IMR-90 (cell line): Measurements from ENCODE around the gene ANKRD33B. TPM values are rescaled to one million over a fixed set of nuclear protein-coding genes. Genes with fewer than 3 reads are reported as not detected.

Source experiments
- ATAC-seq: fragments of 200-7000 bp; cut with Tn5 transposase; 2 replicates; pipeline ENCODE4 v1.9.1; 2020; ENCODE audit warnings: low read depth, mild to moderate bottlenecking, moderate library complexity
- BruUV-seq: library from RNA; stranded (reverse); fragments of 400-500 nt; replicated peaks from 2 replicates; lab custom pipeline; 2021; lab: Mats Ljungman, UMichigan
- CTCF ChIA-PET: fragments of 300-600 bp; formaldehyde crosslinking; extraction: SDS; loops from one replicate; lab custom pipeline; 2021; ENCODE audit warnings: antibody characterized with exemption; lab: Yijun Ruan, JAX
- POLR2A ChIA-PET: fragments of 300-600 bp; sonication (Branson Sonifier 250); formaldehyde crosslinking; loops from one replicate; lab custom pipeline; 2022; ENCODE audit warnings: antibody characterized with exemption; ENCODE audit not compliant: unreplicated experiment; lab: Charles Lee
- DNase-seq: peaks from one replicate; pipeline ENCODE4 v3.0.0; 2013
- H2AFZ ChIP-seq: replicated peaks from 2 replicates; pipeline ENCODE3; 2013; ENCODE audit warnings: low read length, mild to moderate bottlenecking; ENCODE audit not compliant: poor library complexity
- H2AK5ac ChIP-seq: 2 replicates; pipeline ENCODE4 v1.6.1; 2013; ENCODE audit warnings: low read depth, low read length, inconsistent platforms
- H2AK9ac ChIP-seq: replicated peaks from 2 replicates; pipeline ENCODE3; 2013; ENCODE audit warnings: mild to moderate bottlenecking, low read depth, low read length, moderate library complexity; ENCODE audit not compliant: poor library complexity
- H2BK120ac ChIP-seq: 2 replicates; pipeline ENCODE4 v1.6.1; 2013; ENCODE audit warnings: low read depth, low read length, inconsistent platforms
- H2BK15ac ChIP-seq: 3 replicates; pipeline ENCODE4 v1.6.1; 2013; ENCODE audit warnings: low read depth, low read length, inconsistent platforms
- H2BK20ac ChIP-seq: 2 replicates; pipeline ENCODE4 v1.6.1; 2013; ENCODE audit warnings: low read depth, mild to moderate bottlenecking, inconsistent platforms, low read length, moderate library complexity
- H2BK5ac ChIP-seq: 2 replicates; pipeline ENCODE4 v1.6.1; 2013; ENCODE audit warnings: mild to moderate bottlenecking, low read depth, low read length, inconsistent platforms; ENCODE audit not compliant: poor library complexity, severe bottlenecking
- H3K14ac ChIP-seq: replicated peaks from 2 replicates; pipeline ENCODE4 v1.6.1; 2013; ENCODE audit warnings: low read depth, low read length, inconsistent platforms
- H3K18ac ChIP-seq: 2 replicates; pipeline ENCODE4 v1.6.1; 2013; ENCODE audit warnings: low read depth, low read length, control low read depth
- H3K23ac ChIP-seq: 2 replicates; pipeline ENCODE4 v1.6.1; 2013; ENCODE audit warnings: low read depth, low read length, inconsistent platforms
- H3K27ac ChIP-seq: 2 replicates; pipeline ENCODE4 v1.5.1; 2013; ENCODE audit warnings: mild to moderate bottlenecking, control low read depth, low read length; ENCODE audit not compliant: insufficient read depth
- H3K27me3 ChIP-seq: 2 replicates; pipeline ENCODE4 v1.6.1; 2013; ENCODE audit warnings: low read length; ENCODE audit not compliant: control insufficient read depth, insufficient read depth
- H3K36me3 ChIP-seq: 2 replicates; pipeline ENCODE4 v1.6.1; 2013; ENCODE audit warnings: low read length, mixed read lengths; ENCODE audit not compliant: control insufficient read depth, insufficient read depth
- H3K4ac ChIP-seq: 2 replicates; pipeline ENCODE4 v1.6.1; 2013; ENCODE audit warnings: low read depth, low read length, inconsistent platforms
- H3K4me1 ChIP-seq: 2 replicates; pipeline ENCODE4 v1.6.1; 2013; ENCODE audit warnings: low read length, mixed read lengths; ENCODE audit not compliant: control insufficient read depth, insufficient read depth
- H3K4me2 ChIP-seq: 2 replicates; pipeline ENCODE4 v1.6.1; 2013; ENCODE audit warnings: low read depth, mild to moderate bottlenecking, control low read depth, low read length, moderate library complexity
- H3K4me3 ChIP-seq: 2 replicates; pipeline ENCODE4 v1.5.1; 2013; ENCODE audit warnings: low read depth, mild to moderate bottlenecking, control low read depth, low read length, moderate library complexity; ENCODE audit not compliant: insufficient read depth
- H3K56ac ChIP-seq: 2 replicates; pipeline ENCODE4 v1.6.1; 2013; ENCODE audit warnings: low read length, inconsistent platforms; ENCODE audit not compliant: insufficient read depth; ENCODE audit errors: extremely low read depth
- H3K79me1 ChIP-seq, 2 experiments: 2 replicates each; pipeline ENCODE4 v1.6.1; 2013; ENCODE audit warnings: low read length in 2 of 2, inconsistent platforms in 1 of 2, low read depth in 1 of 2
- H3K9ac ChIP-seq: 2 replicates; pipeline ENCODE4 v1.6.1; 2013; ENCODE audit warnings: low read depth, low read length, control low read depth
- H3K9me1 ChIP-seq: 2 replicates; pipeline ENCODE4 v1.6.1; 2013; ENCODE audit warnings: low read length, inconsistent platforms; ENCODE audit not compliant: insufficient read depth
- H3K9me3 ChIP-seq: 2 replicates; pipeline ENCODE4 v1.6.1; 2013; ENCODE audit warnings: low read length; ENCODE audit not compliant: control insufficient read depth, insufficient read depth
- H4K20me1 ChIP-seq: 2 replicates; pipeline ENCODE4 v1.6.1; 2013; ENCODE audit warnings: low read length, inconsistent platforms; ENCODE audit not compliant: insufficient read depth
- H4K5ac ChIP-seq: 2 replicates; pipeline ENCODE4 v1.6.1; 2013; ENCODE audit warnings: mild to moderate bottlenecking, low read depth, low read length, control low read depth
- H4K8ac ChIP-seq, 2 experiments: 2 replicates each; pipeline ENCODE4 v1.6.1; 2013; ENCODE audit warnings: low read depth in 2 of 2, low read length in 2 of 2, control low read depth in 1 of 2, inconsistent platforms in 1 of 2
- H4K91ac ChIP-seq: 2 replicates; pipeline ENCODE4 v1.6.1; 2013; ENCODE audit warnings: low read depth, low read length, inconsistent platforms; ENCODE audit not compliant: insufficient read depth
- CEBPB ChIP-seq: IDR thresholded peaks from 2 replicates; pipeline ENCODE4 v1.6.1; 2012; ENCODE audit warnings: low read depth, low read length, improper control_type of control experiment
- CHD1 ChIP-seq: IDR thresholded peaks from 2 replicates; pipeline ENCODE4 v1.6.1; 2012; ENCODE audit warnings: low read depth, low read length, improper control_type of control experiment
- FOS ChIP-seq: fragments of 150-350 bp; IDR thresholded peaks from 2 replicates; pipeline ENCODE4 v1.6.1; 2016; ENCODE audit warnings: low read depth, low read length
- MXI1 ChIP-seq: IDR thresholded peaks from 2 replicates; pipeline ENCODE4 v1.6.1; 2012; ENCODE audit warnings: low read depth, mild to moderate bottlenecking, low read length, moderate library complexity, borderline replicate concordance
- NFE2L2 ChIP-seq: fragments of 150-350 bp; IDR thresholded peaks from 2 replicates; pipeline ENCODE4 v1.6.1; 2016; ENCODE audit warnings: low read depth, mild to moderate bottlenecking, low read length
- POLR2A ChIP-seq: IDR thresholded peaks from 2 replicates; pipeline ENCODE4 v1.6.1; 2012; ENCODE audit warnings: mild to moderate bottlenecking, low read depth, low read length
- RAD21 ChIP-seq: IDR thresholded peaks from 2 replicates; pipeline ENCODE4 v1.6.1; 2012; ENCODE audit warnings: low read length, improper control_type of control experiment
- RCOR1 ChIP-seq: IDR thresholded peaks from 2 replicates; pipeline ENCODE4 v1.6.1; 2012; ENCODE audit warnings: mild to moderate bottlenecking, low read length, improper control_type of control experiment; ENCODE audit not compliant: insufficient replicate concordance
- WGBS, 2 experiments: methylation state at CpG; one replicate each; pipeline versions ENCODE4 v1.1.5 to v1.1.7; 2013; ENCODE audit warnings: missing lambda C conversion rate in 2 of 2; ENCODE audit not compliant: insufficient read length in 1 of 2; ENCODE audit errors: extremely low coverage in 2 of 2; 5-methylcytosine and 5-hydroxymethylcytosine counted together
- dilution Hi-C: fragments of 300-500 bp; cut with HindIII; formaldehyde crosslinking; loops from one replicate; pipeline ENCODE4 v1.14.3; 2018; ENCODE audit warnings: low sequenced_read_pairs; ENCODE audit not compliant: unreplicated experiment
- in situ Hi-C: fragments of 300-500 bp; cut with MboI; formaldehyde crosslinking; loops from 3 replicates; pipeline ENCODE4 v1.14.3; 2019; ENCODE audit warnings: low sequenced_read_pairs, inconsistent platforms, mixed read lengths
- intact Hi-C: fragments of 100-400 bp; cut with micrococcal nuclease; formaldehyde crosslinking; loops from 2 replicates; pipeline ENCODE4 v1.10.0; 2022
- polyA plus RNA-seq, 3 experiments: library from polyadenylated mRNA; depleted of rRNA; stranded (reverse); fragments of >200 nt; gene quantifications; 2 replicates each; pipeline ENCODE4 v1.2.3, GENCODE V29; 2012; ENCODE audit warnings: low replicate concordance in 1 of 3
- total RNA-seq: library from RNA; depleted of rRNA; stranded (reverse); fragments of >200 nt; gene quantifications from 2 replicates; pipeline ENCODE4 v1.2.3, GENCODE V29; 2012
- TF ChIP-seq, protein P1 (sequence below): conservative IDR thresholded peaks from 2 replicates; pipeline ENCODE4 v1.5.1; 2012; ENCODE audit warnings: mild to moderate bottlenecking, low read depth, low read length, improper control_type of control experiment
- TF ChIP-seq, protein P2 (sequence below): fragments of 150-350 bp; IDR thresholded peaks from 2 replicates; pipeline ENCODE4 v1.6.1; 2017; ENCODE audit warnings: mild to moderate bottlenecking, antibody characterized with exemption, low read length, low read depth
- TF ChIP-seq, protein P3 (sequence below): fragments of 150-350 bp; IDR thresholded peaks from 2 replicates; pipeline ENCODE4 v1.6.1; 2016; ENCODE audit warnings: low read depth, mild to moderate bottlenecking, low read length, moderate library complexity, borderline replicate concordance

ANKRD33B gene
- total and polyA plus RNA-seq, 2 of the 4 experiments (the other 2 are of a cell fraction) = 2.5 to 3.3 TPM

DNA sequence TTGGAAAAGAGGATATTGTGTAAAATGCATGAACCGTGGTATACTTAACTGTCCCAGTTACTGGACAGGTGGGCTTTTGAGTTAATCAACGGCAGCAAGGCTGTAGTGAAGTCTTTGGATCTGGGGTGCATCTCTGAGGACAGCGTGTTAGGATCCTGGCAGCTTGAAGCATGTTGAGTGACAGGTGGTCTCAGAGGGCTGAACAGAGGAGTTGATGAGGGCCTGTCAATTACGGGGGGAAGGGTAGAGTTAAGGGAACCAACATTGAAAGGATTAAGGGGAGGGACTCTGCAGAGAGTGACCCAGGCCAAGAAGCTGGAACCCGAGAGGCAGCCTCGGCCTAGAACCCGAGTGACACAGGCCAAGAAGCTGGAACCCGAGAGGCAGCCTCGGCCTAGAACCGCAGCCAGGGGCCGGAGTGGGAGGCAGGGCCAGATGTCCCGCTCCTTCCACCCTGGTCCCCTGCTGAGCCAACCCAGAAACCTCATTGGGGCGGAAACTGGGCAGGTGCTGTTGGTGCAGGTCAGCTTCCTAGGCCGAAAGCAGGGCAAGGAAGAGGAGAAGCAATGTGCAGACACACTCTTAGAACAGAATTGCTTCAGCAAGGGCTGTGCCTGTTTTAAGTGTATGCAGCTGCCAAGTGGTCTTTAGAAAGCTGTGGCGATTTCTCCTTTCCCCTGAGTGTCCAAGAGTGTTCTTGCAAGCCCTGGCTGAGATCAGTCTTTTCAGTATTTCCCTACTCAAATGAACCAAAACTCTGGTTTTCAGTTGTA, 62.0 kb downstream of the ANKRD33B start (continued):
- no peak for TF ChIP-seq NFE2L2

DNA sequence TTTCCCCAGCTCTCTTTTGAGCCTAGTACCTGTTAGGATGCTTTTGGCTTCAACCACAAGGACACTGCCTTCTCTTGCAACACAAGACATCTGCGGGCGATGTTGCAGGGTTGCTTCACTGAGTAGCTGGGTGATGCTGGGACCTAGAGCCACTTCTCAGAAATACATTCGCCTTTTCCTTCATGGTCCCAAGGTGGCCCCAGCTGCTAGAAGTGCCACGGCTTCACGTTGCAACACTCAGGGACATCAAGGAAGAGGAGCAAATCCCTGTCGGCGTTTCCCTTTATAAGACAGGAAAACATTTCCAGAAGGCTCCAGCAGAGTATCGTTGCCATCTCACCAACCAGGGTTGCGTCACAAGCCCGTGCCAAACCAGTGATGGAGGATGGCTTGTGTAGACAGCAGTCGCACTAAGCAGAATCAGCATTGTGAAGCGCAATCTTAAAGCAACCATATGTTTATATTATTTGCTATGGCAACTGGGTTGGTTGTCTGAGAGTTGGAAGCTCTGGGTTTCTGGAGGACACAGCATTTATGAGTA, 62.7 kb downstream of the ANKRD33B start:
- ChIA-PET CTCF (interaction anchor here (1.1 to 3.0 kb wide), 6 partner anchors 45 to 177 kb away, joined by 3 to 34 read pairs (median 3); no protein-coding TSS in a partner anchor), POLR2A (no interaction called here)
- Histone ChIP-seq H3K9me3 (no peaks in the 10 kb centered on the region), H3K18ac (no peak overlapping the region), H3K4me2 (peak overlapping the region; percentile 1), H2BK20ac (0 out of 2 replicates have a peak overlapping the region, but pooled peaks have one; percentile 28), H4K20me1 (peaks cover 19% of the 10 kb centered on the region; the same call in 1 of the 2 replicates), H4K5ac (no peak overlapping the region), H2AK9ac (peak overlapping the region; percentile 48), H3K56ac (no peak overlapping the region), H3K4me1 (peaks cover 8% of the 10 kb centered on the region), H3K4me3 (no peak overlapping the region), H2BK120ac (no peak overlapping the region), H3K36me3 (peaks cover 10% of the 10 kb centered on the region; the same call in 1 of the 2 replicates), H2AFZ (peak overlapping the region; percentile 4), H4K8ac (no peak overlapping the region), H3K79me1 (peaks cover 5 to 50% of the 10 kb centered on the region in 2 experiments), H3K23ac (no peak overlapping the region), H3K27ac (peak overlapping the region; percentile 22; the same call in 1 of the 2 replicates), H2BK15ac (peak overlapping the region; percentile 40; the same call in 1 of the 3 replicates), H3K9ac (no peak overlapping the region), H3K4ac (peak overlapping the region; percentile 4; the same call in 1 of the 2 replicates), H4K91ac (no peak overlapping the region), H3K14ac (peak overlapping the region; percentile 12), H3K27me3 (no peaks in the 10 kb centered on the region), H2AK5ac (no peak overlapping the region), H2BK5ac (no peak overlapping the region), H3K9me1 (peaks cover 4% of the 10 kb centered on the region)
- WGBS, 2 experiments = 33% methylated on average over 3 of the region's 12 CpGs; no CpG with 5 or more reads in 1 of the 2 experiments
- in situ Hi-C loops (no loop called here), dilution Hi-C loops (no loop called here), intact Hi-C loops (loop anchor here (1.0 kb wide), 1 partner anchor 59 kb away; no protein-coding TSS in a partner anchor)
- no TSS peak for BruUV-seq
- DNase-seq (peak; percentile 50), ATAC-seq (no peak)
- TF ChIP-seq FOS (no peak), NFE2L2 (no peak), CEBPB (peak; percentile 91), RCOR1 (no peak), CHD1 (no peak), MXI1 (no peak), RAD21 (no peak), POLR2A (no peak)
- TF ChIP-seq, protein P1, sequence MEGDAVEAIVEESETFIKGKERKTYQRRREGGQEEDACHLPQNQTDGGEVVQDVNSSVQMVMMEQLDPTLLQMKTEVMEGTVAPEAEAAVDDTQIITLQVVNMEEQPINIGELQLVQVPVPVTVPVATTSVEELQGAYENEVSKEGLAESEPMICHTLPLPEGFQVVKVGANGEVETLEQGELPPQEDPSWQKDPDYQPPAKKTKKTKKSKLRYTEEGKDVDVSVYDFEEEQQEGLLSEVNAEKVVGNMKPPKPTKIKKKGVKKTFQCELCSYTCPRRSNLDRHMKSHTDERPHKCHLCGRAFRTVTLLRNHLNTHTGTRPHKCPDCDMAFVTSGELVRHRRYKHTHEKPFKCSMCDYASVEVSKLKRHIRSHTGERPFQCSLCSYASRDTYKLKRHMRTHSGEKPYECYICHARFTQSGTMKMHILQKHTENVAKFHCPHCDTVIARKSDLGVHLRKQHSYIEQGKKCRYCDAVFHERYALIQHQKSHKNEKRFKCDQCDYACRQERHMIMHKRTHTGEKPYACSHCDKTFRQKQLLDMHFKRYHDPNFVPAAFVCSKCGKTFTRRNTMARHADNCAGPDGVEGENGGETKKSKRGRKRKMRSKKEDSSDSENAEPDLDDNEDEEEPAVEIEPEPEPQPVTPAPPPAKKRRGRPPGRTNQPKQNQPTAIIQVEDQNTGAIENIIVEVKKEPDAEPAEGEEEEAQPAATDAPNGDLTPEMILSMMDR = no peak
- TF ChIP-seq, protein P2, sequence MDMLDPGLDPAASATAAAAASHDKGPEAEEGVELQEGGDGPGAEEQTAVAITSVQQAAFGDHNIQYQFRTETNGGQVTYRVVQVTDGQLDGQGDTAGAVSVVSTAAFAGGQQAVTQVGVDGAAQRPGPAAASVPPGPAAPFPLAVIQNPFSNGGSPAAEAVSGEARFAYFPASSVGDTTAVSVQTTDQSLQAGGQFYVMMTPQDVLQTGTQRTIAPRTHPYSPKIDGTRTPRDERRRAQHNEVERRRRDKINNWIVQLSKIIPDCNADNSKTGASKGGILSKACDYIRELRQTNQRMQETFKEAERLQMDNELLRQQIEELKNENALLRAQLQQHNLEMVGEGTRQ = no peak
- TF ChIP-seq, protein P3, sequence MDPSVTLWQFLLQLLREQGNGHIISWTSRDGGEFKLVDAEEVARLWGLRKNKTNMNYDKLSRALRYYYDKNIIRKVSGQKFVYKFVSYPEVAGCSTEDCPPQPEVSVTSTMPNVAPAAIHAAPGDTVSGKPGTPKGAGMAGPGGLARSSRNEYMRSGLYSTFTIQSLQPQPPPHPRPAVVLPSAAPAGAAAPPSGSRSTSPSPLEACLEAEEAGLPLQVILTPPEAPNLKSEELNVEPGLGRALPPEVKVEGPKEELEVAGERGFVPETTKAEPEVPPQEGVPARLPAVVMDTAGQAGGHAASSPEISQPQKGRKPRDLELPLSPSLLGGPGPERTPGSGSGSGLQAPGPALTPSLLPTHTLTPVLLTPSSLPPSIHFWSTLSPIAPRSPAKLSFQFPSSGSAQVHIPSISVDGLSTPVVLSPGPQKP = no peak
